ENCODE results near the gene C1QL2. TPM values are rescaled to one million over a fixed set of nuclear protein-coding genes. Genes with fewer than 3 reads are reported as not detected.

The C1QL2 gene
- total and polyA plus RNA-seq, 5 experiments from 2014 or later: not detected

DNA sequence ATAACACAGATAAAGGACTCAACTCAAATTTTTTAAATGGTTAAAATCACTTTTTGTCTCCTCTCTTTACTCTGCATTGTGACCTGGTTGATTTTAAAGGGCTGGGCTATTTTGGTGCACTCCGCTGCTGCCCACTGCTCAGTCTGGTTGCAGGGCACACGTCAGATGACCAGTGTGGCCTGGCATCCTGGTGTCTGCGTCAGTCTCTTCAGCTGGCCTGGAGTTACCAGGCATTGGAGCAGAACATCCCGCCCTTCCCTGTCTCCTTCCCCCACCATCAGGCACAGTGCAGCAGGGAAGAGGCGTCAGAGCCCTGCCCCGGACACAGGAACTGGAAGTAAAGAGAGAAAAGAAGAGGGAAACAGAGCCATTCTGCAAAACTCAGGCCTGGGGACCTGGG, 8.9 kb downstream of the C1QL2 start:
- Mint-ChIP-seq H3K27ac (no peak overlapping the region), H3K4me1 (no peaks in the 10 kb centered on the region), H3K4me3 (no peak overlapping the region), H3K9me3 (no peaks in the 10 kb centered on the region), H3K36me3 (no peaks in the 10 kb centered on the region), H3K27me3 (peaks cover 17 to 61% (median 32%) of the 10 kb centered on the region in 5 donors)
- no peak for ATAC-seq
- POLR2A ChIA-PET: no interaction called here
- no peak for DNase-seq

DNA sequence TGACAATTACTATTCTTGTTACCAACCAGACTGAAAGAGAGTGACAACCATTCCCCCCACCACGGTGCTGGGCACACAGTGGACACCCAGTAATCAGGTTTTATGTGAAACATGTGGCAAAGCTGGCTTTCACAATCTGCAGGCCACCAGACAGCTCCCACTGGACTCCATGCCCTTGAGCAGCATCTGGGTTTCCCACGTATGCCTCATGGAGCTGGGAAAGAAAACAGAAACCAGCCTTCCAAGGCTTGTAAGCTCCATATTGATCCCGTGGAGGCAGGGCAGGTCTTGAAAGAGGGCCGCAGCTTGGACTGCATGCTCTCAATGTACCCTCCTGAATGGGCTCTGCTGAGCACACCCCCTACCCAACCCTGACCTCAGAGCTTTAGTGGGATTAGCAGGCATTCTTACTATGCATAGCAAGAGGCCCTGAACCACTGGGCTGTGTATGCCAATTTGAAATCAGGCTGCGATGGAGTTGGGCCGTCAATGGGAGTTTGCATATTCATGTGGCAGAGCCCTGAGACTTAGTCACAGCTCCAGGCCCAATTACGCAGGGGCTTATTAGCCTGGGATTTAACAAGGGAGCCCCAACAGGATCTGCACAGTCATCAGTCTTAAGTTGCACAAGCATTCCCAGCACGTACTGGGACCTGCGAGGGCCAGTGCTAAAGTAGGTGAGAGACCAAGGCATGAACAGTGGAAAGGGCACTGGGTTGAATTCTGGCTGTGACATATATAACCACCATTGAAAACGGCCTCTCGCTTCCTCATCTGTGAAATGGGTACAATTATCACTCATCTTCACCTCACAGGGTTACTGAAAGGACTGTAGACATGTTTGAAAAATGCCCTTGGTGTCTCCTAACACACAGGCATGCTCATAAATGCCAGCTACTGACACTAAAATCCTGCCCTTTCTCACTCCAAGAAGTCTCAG, 10.5 kb downstream of the C1QL2 start:
- Mint-ChIP-seq H3K36me3 (no peaks in the 10 kb centered on the region), H3K4me1 (no peaks in the 10 kb centered on the region), H3K4me3 (no peak overlapping the region), H3K9me3 (no peaks in the 10 kb centered on the region), H3K27me3 (peaks cover 7 to 49% (median 22%) of the 10 kb centered on the region in 5 donors), H3K27ac (no peak overlapping the region)
- ATAC-seq (no peak), DNase-seq (no peak)
- POLR2A ChIA-PET: no interaction called here

DNA sequence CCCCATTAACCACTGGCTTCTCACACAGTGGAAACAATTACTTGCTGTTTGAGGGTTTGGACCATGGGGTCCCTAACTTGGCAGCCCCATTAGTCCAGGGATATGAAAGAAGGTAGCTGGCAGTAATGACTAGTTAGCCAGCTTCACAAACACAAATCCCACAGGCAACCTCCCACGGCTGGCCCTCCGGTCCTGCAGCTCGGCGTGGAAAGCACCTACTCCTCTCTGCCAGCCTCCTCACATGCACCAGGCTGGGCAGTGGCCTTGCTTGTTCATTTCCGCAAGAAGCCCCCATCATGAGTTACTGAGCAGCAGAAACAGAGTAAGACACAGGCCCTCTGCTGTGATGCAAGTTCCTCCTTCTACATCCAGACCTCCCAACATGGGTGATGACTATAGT, 13.7 kb downstream of the C1QL2 start:
- H3K27me3 Mint-ChIP-seq: peaks cover 3 to 22% (median 17%) of the 10 kb centered on the region in 5 donors
- POLR2A ChIA-PET: no interaction called here
- ATAC-seq (no peak), DNase-seq (no peak)
- H3K36me3 Mint-ChIP-seq: no peaks in the 10 kb centered on the region
- H3K4me3 Mint-ChIP-seq: no peak overlapping the region
- H3K4me1 Mint-ChIP-seq: no peaks in the 10 kb centered on the region
- no peaks in the 10 kb centered on the region for H3K9me3 Mint-ChIP-seq
- H3K27ac Mint-ChIP-seq: no peak overlapping the region

DNA sequence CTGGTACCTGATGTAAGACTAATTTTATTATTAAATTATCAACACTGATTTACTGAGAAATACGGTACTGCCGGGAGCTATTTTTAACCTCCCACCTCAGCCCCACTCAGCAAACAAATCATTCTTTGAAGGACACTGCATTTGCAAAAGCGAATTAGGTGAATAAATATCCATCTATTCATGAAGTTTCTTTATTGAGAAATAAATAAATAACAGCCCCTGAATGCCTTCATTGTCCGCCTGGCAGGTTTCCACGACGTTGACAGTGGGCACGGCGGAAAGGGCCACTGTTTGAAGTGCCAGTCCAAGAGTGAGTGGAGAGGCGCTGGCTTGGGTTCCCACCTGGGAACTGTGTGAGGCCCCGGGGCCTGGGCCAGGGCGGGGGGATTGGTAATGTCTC, 15.7 kb downstream of the C1QL2 start:
- H3K27ac Mint-ChIP-seq: no peak overlapping the region
- H3K27me3 Mint-ChIP-seq: peaks cover 2 to 21% (median 17%) of the 10 kb centered on the region in 5 donors
- H3K4me3 Mint-ChIP-seq: no peak overlapping the region
- peaks cover 0 to 4% (median 0%) of the 10 kb centered on the region in 4 donors for H3K4me1 Mint-ChIP-seq
- DNase-seq (no peak), ATAC-seq (no peak)
- H3K9me3 Mint-ChIP-seq: no peaks in the 10 kb centered on the region
- POLR2A ChIA-PET: no interaction called here
- H3K36me3 Mint-ChIP-seq: no peaks in the 10 kb centered on the region

DNA sequence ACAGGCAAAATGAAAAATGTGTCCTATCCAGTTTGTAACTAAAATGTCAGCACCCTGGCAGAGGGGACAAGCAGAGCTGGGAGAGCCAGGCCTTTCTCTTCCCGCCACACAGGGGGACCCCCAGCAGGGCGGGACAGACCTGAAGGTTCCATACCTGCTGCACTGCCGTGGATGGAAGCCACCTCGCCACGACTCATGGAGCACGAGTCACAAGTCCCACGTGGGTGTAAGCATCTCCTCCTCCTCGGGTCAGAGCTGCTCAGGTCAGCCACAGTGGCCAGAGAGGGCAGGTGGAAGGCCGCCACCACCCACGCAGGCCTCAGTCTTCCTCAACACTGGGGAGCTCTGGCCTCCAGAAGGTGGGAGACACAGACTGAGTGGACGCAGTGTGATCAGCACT, 21.0 kb downstream of the C1QL2 start:
- Mint-ChIP-seq H3K27ac (peak overlapping the region in 1 of 10 donors; percentile 46), H3K4me3 (no peak overlapping the region), H3K4me1 (peaks cover 0 to 7% (median 0%) of the 10 kb centered on the region in 4 donors), H3K36me3 (no peaks in the 10 kb centered on the region), H3K9me3 (peaks cover 0 to 3% (median 0%) of the 10 kb centered on the region in 9 donors), H3K27me3 (peaks cover 4 to 31% (median 17%) of the 10 kb centered on the region in 5 donors)
- ATAC-seq: no peak
- POLR2A ChIA-PET: no interaction called here
- DNase-seq: no peak

DNA sequence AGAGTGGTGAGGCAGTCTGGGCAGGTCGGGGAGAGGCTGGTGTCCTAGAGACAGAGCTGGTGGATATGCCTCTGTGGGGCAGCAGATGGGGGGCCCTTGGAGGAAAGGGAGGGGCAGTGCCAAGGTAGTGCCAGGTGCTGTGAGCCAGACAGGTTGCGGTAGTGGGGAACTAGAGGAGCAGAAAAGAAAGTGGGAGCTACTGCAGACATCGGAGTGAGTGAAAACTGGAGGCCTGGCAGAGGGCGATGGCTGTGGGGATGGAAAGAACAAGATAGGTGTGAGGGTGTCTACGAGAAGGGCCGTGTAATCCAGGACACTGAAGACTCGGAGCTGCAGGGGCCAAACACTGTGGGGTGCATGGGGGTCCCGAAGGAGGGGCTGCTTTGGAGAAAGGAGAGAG, 21.7 kb downstream of the C1QL2 start:
- no peak for ATAC-seq
- Mint-ChIP-seq H3K9me3 (peaks cover 0 to 3% (median 0%) of the 10 kb centered on the region in 9 donors), H3K27ac (no peak overlapping the region), H3K4me1 (peaks cover 0 to 7% (median 0%) of the 10 kb centered on the region in 4 donors), H3K36me3 (no peaks in the 10 kb centered on the region), H3K4me3 (no peak overlapping the region), H3K27me3 (peaks cover 4 to 29% (median 17%) of the 10 kb centered on the region in 5 donors)
- POLR2A ChIA-PET: no interaction called here
- DNase-seq: no peak

DNA sequence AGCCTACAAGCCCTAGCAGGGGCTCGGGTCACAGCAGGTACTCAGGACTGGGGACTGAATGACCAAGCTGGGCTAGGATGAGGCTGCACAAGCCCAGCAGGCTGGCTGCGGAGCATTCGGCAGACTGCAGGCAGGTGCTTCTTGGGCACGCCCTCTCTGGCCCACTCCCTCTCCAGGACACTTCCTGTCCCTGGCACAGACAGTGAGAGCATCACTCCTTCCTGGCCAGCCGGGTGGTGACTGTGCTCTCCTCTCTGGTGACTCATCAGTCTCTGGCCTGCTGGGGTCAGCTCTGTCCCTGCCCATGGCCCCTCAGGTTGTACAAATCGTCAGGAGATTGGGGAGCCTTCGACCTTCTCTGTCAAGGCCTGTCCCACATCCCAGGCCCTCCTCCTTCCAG, 22.5 kb downstream of the C1QL2 start:
- Mint-ChIP-seq H3K4me1 (peaks cover 0 to 7% (median 0%) of the 10 kb centered on the region in 4 donors), H3K36me3 (no peaks in the 10 kb centered on the region), H3K4me3 (no peak overlapping the region), H3K27ac (no peak overlapping the region), H3K27me3 (peaks cover 5 to 30% (median 18%) of the 10 kb centered on the region in 5 donors), H3K9me3 (peaks cover 0 to 3% (median 0%) of the 10 kb centered on the region in 9 donors)
- ATAC-seq (no peak), DNase-seq (no peak)
- POLR2A ChIA-PET: no interaction called here

DNA sequence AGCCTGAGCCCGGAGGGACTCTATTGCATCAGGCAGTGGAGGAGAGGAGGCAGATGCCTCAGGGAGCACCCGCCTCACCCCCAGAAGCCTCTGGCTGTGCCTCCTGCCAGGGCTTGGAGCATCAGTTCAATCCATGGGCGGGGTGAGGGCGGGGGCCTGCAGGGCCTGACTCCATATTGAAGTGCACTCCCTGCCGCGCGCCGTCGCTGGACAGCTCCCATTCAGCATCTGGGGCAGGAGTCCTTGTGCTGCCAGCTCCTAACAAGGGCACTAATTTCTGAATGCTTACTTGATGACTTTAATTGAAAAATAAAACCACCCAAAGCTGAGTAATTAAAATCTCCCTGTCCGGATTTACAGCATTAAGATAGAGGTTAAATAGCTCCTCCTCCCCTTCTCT, 23.8 kb downstream of the C1QL2 start:
- H3K27me3 Mint-ChIP-seq: peaks cover 7 to 38% (median 17%) of the 10 kb centered on the region in 5 donors
- H3K4me3 Mint-ChIP-seq: no peak overlapping the region
- POLR2A ChIA-PET: no interaction called here
- ATAC-seq: no peak
- H3K4me1 Mint-ChIP-seq: peaks cover 0 to 7% (median 0%) of the 10 kb centered on the region in 4 donors
- no peaks in the 10 kb centered on the region for H3K36me3 Mint-ChIP-seq
- no peak for DNase-seq
- H3K27ac Mint-ChIP-seq: no peak overlapping the region
- peaks cover 0 to 3% (median 0%) of the 10 kb centered on the region in 9 donors for H3K9me3 Mint-ChIP-seq

DNA sequence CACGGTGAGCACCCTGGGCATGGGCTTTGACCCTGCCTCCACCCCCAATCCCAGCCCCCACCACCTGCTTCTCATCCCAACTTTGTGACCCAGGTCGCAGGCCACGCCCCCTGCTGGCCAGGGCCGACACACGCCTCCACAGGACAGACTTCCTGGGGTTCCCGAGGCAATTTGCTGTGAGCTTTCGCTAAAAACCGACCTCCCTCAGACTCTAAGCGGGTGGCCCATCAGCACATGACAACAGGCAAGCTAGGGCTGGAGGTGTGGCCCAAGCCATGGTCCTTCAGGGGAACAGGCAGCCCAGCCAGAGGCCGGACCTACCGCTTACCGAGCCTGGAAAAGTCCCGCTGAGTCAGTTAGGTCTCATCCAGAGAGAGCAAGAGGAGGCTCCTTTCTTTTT, 31.9 kb downstream of the C1QL2 start:
- DNase-seq (peak in 6 of 10 donors; percentile 3 to 35 (median 20)), ATAC-seq (no peak)
- Mint-ChIP-seq H3K4me1 (peaks cover 0 to 4% (median 3%) of the 10 kb centered on the region in 4 donors), H3K9me3 (peaks cover 0 to 3% (median 0%) of the 10 kb centered on the region in 9 donors), H3K27me3 (peaks cover 5 to 65% (median 16%) of the 10 kb centered on the region in 5 donors), H3K4me3 (no peak overlapping the region), H3K27ac (no peak overlapping the region), H3K36me3 (no peaks in the 10 kb centered on the region)
- POLR2A ChIA-PET: no interaction called here

DNA sequence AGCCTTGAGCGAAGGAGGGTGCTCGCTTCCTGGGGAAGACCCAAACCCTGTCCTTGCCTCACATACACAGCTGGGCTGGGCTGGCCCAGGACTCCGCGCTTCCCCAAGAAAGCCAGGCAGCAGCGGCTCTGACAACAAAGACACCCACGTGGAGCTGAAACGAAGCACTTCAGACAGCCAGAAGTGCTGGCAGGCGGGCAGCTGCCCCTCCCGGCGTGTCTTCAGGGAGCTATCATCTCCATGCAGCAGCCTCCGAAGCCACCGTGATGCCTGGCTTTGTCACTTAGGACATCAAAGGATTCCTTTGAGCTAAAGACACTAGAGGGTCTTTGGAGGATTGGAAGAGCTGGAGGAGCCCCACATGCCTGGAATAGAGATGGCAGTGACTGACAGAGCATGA, 35.2 kb downstream of the C1QL2 start:
- H3K27me3 Mint-ChIP-seq: peaks cover 2 to 39% (median 14%) of the 10 kb centered on the region in 5 donors
- DNase-seq: no peak
- POLR2A ChIA-PET: no interaction called here
- H3K27ac Mint-ChIP-seq: no peak overlapping the region
- ATAC-seq: no peak
- no peak overlapping the region for H3K4me3 Mint-ChIP-seq
- no peaks in the 10 kb centered on the region for H3K36me3 Mint-ChIP-seq
- peaks cover 0 to 3% (median 0%) of the 10 kb centered on the region in 9 donors for H3K9me3 Mint-ChIP-seq
- H3K4me1 Mint-ChIP-seq: peaks cover 0 to 4% (median 2%) of the 10 kb centered on the region in 4 donors

DNA sequence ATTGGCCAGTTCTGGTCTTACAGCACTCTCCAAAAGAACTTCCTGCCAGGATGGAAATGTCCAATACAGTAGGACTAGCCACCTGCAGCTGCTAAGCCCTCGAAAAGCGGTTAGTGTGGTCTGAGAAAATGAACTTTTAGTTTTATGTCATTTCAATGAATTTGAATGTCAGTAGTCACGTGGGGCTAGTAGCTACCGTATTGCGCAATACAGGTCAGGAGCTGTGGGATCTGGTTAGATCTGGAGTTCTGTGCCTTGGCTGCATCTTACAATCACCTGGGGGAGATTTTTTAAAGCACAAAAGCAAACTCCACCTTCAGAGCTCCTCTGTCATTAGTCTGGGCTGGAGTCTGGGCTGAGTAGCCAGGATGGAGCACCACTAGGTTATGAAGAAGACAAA, 35.9 kb downstream of the C1QL2 start:
- H3K36me3 Mint-ChIP-seq: no peaks in the 10 kb centered on the region
- H3K9me3 Mint-ChIP-seq: peaks cover 0 to 3% (median 0%) of the 10 kb centered on the region in 9 donors

DNA sequence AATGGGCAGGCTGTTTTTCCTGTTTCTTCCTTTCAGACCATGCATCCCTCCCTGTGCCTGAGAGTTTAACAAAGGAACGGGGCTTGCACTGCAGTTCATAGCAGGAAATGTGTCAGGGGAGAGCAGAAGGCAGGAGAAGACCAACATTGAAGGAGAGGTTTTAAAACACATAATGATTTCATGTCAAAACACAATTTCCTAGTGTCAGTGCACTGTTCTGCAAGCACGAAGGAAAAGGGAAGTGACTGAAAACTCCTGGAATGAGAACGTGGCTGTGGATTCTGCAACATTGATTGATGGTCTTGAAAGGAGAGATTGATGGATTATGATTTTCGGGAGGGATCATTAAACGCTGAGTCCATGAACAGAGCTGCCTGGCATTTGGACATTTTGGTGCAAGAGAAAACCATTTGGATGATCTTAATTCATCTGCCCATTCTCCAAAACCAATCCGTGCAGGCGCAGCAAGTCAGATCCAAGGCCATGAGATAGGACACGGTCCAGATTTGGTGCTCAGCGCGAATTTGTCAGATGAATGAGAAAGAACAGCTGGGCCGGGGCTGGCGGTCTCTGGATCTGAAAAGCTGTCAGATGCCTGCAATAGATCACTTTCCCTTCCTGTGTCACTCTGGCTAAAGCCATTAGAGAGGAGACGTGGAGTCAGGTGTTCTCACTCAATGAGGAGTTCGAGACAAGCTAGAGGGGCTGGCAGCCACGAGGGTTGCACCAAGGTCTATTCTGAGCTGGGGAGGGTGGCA, 38.4 kb downstream of the C1QL2 start:
- Mint-ChIP-seq H3K36me3 (no peaks in the 10 kb centered on the region), H3K9me3 (peaks cover 0 to 3% (median 0%) of the 10 kb centered on the region in 9 donors), H3K4me1 (no peaks in the 10 kb centered on the region), H3K4me3 (peak overlapping the region in 1 of 10 donors; percentile 31), H3K27ac (no peak overlapping the region), H3K27me3 (peaks cover 0 to 31% (median 10%) of the 10 kb centered on the region in 5 donors)
- no peak for DNase-seq
- POLR2A ChIA-PET: no interaction called here
- no peak for ATAC-seq

More for the DNA sequence above, 35.9 kb downstream of the C1QL2 start:
- DNase-seq: no peak
- H3K4me3 Mint-ChIP-seq: no peak overlapping the region
- peaks cover 0 to 4% (median 2%) of the 10 kb centered on the region in 4 donors for H3K4me1 Mint-ChIP-seq
- no peak for ATAC-seq
- no peak overlapping the region for H3K27ac Mint-ChIP-seq
- H3K27me3 Mint-ChIP-seq: peaks cover 2 to 38% (median 17%) of the 10 kb centered on the region in 5 donors
- POLR2A ChIA-PET: no interaction called here
